NOMO-1 treated with dmso at 0.1 percent for 144 hours (cell line): ENCODE results near the gene HID1.
"Not testable (repeated sequence)": the region's sequence is repeated elsewhere in the genome, so short reads cannot be mapped to it uniquely, and the experiment has no call there.

ENCODE experiments used
- DNase-seq: peaks from one replicate; lab custom pipeline; 2025; ENCODE audit not compliant: unreplicated experiment; lab: John Stamatoyannopoulos, UW

Gene HID1

DNA sequence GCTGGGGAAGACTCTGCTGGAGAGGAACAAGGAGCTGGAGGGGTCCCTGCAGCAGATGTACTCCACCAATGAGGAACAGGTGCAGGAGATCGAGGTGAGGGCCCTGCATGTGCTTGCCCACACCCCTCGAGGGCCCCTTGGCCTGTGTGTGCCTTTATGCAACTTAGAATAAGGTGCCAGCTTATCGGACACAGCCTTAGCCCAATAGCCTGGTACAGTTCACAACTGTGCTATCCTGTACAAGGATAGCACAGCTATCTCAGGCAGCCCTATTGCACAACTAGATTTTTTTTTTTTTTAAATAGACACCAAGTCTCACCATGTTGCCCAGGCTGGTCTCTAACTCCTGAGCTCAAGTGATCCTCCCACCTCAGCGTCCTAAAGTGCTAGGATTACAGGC, 27.0 kb upstream of the HID1 start:
- no peak for DNase-seq

DNA sequence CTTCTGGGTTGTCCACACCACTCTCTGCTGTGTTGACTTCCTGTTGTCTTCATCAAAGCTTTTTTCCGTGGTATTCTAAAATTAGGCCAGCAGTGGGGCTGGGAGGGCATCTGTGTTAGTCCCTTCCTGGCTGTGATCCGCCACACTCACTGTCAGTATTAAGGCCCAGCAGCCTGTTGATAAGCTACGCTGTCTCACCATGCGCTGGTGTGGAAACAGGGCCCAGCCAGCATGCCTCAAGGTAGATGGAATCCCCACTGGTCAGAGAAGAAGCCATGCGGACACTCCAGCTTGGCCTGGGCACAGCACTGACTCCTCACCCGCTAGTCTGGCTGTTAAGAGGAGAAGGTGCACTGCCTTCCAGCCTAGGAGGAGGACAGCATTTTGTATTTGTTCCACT, 26.2 kb upstream of the HID1 start:
- DNase-seq, result no peak

DNA sequence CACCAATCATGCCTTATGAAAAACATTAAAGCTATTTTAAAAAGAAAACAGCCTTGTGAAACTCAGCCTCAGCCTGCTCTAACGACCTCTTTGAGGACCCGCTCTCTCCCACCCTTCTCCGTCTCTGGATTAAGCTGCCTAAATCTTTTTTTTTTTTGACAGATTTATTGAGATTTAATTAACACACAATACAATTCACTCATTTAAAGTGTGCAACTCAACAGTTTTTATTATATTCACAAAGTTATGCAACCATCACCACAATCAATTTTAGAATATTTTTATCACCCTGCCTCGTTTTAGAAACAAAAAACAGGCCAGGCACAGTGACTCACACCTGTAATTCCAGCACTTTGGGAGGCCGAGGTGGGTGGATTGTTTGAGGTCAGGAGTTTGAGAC, 23.3 kb upstream of the HID1 start:
- DNase-seq, result no peak

DNA sequence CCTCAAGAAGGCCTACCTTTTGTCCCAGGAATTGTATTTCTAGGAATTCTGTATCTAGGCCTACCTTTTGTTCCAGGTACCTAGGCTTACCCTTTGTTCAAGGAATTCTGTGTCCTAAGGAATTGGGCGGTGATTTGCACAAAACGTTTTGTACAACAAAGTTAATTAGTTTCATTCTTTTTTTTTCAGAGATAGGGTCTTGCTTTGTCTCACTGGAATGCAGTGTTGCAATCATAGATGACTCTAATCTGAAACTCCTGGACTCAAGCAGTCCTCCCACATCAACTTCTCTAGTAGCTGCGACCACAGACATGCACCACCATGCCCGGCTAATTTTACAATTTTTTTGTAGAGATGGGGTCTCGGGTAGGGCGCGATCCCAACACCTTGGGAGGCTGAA, 21.9 kb upstream of the HID1 start:
- DNase-seq, result no peak

DNA sequence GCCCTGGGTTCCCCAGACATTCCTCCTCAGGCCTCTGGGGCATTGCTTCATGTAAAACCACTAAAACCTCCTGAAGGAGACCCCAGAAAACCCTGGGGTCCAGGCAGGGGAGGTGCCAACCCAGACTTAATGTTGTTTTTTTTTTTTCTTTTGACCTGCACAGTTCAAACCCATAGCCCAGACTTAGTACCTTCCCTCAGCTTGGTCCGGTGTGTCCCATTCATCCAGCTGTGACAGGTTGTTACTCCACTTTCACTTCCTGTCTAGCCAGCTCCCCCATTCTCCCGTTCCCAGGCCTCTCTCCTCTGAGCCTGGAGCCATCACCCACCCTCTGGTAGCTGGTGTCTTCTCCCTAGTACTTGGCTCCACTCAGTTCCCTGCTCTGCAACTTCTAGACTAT, 19.7 kb upstream of the HID1 start:
- DNase-seq, result no peak

DNA sequence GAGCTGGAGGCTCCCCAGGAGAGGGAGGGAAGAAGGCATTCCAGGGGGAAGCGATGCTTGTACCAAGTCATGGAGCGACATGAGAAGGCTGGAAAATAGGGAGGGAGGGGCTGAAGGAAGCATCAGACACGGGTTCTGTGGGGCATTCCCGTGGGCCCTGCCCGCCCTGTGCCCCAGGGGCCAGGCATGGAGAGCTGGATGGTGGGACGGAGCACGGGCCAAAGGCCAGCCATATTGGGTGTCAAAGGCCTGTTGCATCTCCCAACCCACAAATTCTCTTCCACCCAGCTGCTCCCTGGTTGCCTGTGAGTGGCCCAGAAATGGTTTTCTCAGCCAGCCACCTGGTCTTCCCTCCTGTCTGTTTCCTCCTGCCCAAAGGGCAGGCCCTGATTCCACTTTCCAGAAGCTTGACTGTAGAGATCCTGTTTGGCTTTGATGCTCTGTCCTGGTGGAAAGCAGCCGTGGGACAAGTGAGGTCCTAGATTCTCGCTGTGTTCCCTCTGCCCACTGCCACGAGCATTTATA, 18.1 kb upstream of the HID1 start:
- no peak for DNase-seq

DNA sequence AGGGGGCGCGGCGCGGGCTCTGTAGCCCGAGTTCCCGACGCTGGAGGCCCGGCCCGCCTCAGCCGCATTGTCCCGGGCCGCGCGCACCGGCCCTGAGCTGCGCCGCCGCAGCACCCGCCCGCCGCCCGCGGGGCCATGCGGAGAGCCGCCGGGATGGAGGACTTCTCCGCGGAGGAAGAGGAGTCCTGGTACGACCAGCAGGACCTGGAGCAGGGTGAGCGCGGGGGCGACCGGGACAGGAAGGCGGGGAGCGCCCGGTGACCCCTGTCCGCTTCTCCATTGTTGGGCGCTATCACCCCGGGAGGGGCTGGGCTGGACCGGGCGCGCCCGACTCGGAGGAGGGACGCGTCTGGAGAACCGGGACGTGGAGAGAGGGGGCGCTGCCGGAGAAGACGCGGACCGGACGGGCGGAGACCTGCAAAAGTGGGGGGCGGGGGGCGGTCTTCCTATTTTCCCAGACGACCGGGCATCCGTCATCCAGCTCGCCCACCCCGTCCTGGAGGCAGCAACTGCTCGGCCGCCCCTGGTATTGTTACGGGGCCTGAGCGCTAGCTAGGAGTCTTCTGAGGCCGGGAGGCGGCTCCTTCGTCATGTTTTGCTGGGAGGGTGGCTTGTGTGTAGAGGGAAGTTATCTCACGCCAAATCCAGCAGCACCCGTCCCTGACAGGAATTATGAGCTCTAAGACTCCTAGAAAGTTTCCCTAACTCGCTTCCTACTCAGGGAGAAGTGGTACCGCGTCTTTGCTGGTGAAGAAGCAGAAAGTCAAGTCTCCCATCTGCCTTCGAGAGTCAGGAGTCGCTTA, 15.6 kb upstream of the HID1 start:
- no peak for DNase-seq

DNA sequence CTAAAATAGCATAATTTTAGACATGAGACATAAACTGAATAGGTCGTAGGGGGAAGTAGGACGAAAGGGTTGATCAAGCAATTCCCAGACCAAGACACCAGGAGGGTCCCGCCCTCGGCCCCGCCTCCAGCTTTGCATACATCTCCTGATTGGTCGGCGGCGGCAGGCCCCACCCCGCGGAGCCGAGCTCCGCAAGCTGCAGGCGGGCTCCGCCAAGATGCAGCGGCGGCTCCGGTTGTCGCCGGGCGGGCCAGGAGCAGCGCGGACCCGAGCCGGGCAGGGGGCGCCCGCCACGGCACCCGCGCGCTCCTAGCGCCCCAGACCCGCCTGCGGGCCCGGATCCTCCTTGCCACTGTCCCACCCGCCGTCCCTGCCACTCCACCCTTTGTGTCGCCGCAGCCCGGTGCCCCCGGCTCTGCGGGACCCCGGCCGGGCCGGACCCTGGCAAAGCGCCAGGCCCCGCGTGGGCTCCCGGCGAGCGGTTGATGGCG, 14.9 kb upstream of the HID1 start, which contains the start of gene CDR2L:
Gene CDR2L (plus strand): TSS at position 215 of the 491 bp plus-strand sequence. CDS start 412 bp downstream, outside the sequence.
- peak; percentile 90 for DNase-seq

DNA sequence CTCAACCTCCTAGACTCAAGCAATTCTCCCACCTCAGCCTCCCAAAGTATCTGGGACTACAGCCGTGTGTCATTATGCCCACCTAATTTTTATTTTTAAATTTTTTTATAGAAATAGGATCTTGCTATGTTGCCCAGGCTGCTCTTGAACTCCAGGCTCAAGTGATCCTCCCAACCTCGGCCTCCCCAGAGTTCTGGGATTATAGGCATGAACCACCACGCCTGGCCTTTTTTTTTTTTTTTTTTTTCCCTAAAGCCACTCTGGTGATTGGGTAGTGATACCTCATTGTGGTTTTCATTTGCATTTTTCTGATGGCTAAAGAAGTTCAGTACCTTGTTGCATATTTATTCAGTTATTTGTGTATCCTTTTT, 13.6 kb upstream of the HID1 start:
- DNase-seq, result no peak

DNA sequence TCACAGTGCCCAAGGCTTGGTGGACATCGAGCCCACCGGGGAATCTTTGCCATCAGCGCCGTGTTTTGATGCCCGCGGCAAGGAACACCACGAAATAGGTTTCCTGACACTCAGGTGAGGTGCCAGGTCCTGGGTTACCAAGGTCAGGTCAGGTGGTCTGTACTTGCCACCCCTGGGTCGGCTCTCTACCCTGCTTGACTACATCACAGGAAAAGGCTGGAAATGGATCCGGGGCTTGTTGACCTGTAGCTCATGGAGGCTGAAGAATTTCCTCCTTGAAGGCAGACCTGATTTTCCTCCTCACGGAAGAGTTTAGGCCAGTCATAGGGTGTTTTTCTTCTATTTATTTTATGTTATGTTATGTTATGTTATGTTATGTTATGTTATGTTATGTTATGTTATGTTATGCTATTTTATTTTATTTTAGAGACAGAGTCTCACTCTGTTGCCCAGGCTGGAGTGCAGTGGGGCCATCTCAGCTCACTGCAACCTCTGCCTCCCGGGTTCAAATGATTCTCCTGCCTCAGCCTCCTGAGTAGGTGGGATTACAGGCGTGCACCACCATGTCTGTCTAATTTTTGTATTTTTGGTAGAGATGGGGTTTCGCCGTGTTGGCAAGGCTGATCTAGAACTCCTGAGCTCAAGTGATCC, 10.2 kb upstream of the HID1 start:
- DNase-seq, result not testable (repeated sequence)

DNA sequence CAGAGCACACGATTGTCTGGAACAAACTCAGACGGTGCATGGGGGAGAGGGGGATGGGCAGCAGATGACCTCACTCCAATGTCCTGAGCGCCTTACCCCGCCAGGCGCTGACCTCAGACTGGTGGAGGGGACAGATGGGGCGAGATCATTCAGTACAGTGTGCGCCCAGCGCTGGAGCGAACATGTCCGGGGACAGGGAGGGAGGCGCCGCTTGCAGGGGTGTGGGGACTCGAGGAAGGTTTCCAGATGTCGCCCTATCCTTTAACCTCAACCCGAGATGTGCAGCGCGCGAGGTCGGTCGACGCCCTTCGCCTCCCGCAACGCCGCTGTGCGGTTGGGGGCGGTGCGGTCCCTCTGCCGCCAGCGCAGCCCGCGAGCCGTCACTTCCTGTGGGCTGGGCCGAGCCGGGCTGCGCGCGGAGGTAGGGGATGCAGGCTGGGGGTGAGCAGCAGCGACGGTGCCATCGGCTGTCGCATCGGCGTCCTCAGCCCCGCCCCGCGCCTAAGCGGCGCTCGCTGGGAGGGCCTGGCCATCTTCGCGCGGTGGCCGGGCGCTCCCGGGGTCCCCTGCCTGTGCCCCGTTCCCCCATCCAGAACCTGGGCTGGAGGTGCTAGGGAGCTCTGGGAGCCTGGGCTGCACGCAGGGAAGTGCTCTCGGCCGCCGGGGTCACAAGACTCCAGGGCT, 9.6 kb upstream of the HID1 start:
- DNase-seq, result peak; percentile 61

DNA sequence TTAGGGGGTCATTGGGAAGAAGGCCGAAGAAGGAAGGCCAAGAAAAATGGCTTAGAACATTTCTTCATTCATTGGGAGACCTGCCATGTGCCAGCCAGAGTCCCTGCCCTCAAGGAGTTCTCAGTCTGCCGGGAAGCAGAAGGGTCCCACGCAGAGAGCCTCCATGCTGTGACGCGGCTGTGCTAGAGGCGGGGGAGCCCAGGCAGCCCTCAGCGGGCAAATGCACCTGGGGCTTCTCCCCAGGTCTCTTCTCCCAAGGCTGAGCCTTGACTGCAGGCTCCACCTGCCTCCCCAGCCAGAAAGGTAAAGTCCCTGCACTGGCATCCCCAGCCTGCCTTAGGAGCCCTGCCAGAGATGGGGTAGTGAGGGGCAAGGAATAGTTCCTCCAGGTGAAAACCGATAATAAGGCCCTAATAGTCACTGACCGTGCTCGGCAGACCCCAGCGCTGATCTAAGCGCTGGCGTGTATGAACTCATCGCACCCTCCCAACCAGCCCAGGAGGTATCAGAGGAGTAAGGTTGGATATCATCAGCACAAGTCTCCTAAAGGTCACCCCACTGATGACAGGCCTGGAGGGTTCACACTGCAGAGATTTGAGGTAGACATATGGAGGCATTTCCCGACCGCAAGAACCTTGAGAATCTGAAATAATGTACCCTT, 8.9 kb upstream of the HID1 start:
- DNase-seq, result no peak

DNA sequence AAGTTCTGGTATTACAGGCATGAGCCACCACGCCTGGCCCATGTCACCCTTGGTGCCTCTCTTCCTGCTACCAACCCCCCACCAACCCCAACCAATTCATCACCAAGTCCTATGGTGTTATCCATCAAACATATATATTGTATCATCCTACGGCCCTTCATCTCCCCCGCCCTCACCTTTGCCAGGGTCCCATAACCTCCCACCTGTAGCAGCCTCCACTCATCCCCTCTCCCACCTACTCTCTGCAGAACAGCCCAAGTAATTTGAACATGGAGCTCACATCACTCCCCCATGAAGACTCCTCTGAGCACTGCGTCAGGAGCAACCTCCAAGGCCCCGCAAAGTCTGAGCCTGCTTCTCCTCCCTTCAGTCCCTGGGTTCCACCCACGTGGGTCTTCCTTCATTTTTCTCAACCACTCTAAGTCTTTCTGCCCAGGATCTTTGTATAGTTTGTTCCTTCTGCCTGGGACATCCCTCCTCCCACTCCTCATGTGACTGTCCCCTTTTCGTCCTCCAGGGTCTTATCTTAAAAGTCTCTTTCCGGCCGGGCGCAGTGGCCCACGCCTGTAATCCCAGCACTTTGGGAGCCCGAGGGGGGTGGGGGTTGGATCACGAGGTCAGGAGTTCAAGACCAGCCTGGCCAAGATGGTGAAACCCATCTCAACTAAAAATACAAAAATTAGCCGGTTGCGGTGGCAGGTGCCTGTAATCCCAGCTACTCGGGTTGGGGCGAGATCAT, 7.0 kb upstream of the HID1 start:
- no peak for DNase-seq

DNA sequence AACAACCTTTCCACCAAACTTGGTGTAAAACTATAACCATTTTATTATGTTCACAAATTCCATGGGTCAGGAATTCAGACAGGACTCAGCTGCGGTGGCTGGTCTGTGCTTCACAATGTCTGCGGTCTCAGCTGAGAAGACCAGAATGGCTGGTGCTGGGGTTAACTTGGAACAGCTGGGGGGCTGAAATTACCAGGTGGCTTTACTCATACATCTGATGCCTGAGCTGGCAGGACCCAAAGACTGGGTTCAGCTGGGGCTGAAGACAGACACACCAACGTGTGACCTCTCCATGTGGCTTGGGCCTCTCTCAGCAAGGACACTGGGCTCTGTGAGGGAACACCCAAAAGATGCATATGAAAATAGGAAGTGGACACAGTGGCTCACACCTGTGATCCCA, 5.7 kb upstream of the HID1 start:
- DNase-seq, result no peak

DNA sequence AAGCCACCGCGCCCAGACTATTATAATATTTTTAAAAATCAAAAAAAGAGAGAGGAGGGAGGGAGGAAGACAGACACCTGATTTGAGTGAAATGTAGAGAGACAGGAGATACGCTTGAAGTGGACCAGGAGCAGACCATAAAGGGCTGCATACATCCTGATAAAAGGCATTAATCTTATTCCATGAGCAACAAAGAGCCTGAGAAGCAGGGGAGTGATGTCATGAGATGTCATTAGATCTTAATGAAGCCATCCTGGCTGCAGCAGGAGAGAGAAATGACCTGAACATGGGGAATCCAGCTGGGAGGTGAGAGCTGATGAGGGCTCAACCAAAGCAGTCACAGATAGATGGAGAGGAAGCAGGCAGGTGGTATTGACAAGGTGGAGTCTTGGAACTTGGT, 5.2 kb upstream of the HID1 start:
- DNase-seq, result no peak

DNA sequence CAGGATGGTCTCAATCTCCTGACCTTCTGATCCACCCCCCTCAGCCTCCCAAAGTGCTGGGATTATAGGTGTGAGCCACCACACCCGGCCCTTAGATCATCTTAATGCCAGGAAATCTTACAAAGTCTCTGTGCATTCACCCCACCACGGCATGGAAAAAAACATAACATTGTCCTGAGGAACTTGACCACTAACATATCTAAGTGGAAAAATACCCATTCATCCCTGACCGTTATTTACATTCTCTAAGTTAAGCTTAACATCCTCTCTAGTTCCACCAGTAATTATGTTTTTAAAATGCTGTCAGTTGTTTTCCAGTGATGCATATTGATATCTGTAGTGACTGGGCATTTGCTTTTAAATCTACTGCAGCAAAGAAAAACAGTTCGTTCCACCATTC, 3.4 kb upstream of the HID1 start:
- no peak for DNase-seq

DNA sequence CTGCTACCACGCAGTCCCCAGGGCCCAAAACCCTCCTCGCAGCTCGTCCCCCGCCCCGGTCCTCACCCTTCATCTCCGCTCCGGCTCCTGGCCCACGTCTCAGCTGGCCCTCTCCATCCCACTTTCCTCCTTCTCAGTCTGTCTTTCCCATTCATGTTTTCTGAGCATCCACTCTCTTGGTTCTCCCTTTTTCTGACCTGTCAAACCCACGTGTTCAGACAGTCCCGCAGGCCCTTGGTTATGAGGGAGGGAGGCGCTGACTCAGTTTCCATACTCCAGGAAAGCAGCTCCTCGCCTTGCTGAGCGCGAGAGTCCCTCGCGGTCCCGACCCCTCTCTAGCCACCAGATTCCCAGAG, 392 bp upstream of the HID1 start:
- DNase-seq, result no peak

DNA sequence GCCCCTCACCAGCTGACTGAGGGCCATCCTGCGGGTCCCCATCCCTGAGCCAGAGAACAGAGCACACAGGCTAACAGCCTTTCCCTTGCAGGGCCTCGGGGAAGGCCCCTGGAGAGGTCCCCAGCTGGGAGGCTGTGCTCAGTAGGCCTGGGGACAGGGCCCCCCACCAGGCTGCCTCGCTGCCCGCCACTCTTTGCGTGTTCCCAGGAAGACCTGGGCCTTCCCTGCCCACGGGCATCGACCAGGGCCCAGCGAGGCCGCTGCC, 785 bp downstream of the HID1 start:
- no peak for DNase-seq

DNA sequence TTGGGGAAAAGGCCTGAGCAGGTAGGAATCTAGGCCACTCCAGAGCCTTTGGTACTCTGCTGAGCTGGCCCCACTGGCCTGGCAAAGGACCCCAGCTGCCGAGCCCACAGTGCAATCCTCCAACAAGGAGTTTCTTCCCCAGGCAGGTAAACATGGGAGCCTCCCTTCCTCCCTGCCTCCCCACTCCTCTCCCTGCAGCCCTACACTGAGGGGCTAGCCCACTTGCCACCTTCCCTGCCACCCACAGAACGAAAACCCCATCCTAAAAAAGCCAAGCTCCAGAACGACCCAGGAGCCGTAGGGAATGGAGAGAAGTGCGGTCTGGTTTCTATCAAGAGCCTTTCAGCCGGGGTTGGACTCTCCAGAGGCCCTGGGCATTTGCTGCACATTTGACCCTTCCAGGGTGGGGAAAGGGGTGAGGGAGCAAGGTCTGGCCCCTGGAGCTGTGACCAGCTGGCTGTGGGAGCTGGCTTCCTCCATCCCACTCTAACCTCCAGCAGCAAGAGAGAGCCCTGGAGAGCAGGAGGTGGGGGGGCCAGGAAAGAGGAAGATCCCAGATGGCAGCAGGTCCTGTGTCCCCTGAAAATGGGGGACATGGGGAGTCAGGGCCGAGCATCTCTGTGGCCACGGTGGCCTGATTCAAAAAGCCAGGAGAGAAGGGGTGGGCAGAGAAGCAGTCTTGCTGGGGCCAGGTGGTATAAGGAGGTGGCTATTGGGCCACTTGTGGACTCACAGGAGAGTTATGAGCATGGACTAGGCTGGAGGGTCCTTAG, 1.3 kb downstream of the HID1 start:
- DNase-seq, result no peak

DNA sequence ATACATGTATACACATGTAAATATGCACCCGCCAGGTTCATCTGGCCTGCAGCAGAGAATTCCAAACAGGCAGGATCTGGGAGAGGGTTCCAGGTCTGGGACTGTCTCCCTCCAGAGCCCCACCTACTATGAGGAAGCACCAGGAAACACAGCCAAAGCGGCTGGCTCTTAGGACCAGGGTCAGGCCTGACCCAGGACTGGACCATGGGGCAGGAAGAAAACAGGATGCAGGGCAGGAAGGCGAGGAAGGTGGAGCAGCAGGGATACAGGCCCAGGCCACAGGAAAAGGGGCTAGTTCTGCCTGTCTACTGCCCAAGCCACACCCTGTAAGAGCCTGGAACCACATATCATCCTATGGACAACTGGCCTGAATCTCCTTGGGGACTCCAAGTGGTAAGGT, 2.2 kb downstream of the HID1 start:
- DNase-seq, result no peak
